Epithelial cell of proximal tubule (primary cell): ENCODE results near the gene DEGS1. TPM values are rescaled to one million over a fixed set of nuclear protein-coding genes. Genes with fewer than 3 reads are reported as not detected.
"Not testable (repeated sequence)": the region's sequence is repeated elsewhere in the genome, so short reads cannot be mapped to it uniquely, and the experiment has no call there.

Source experiments
- DNase-seq: peaks from one replicate; pipeline ENCODE4 v3.0.0-alpha.2; 2011; ENCODE audit warnings: low read depth
- H3K4me3 ChIP-seq: 2 replicates; pipeline ENCODE4 v1.5.1; 2011; ENCODE audit warnings: low read depth, mild to moderate bottlenecking, low read length
- CTCF ChIP-seq: conservative IDR thresholded peaks from 2 replicates; pipeline ENCODE4 v1.5.1; 2012; ENCODE audit warnings: low read depth, mild to moderate bottlenecking, low read length
- total RNA-seq: library from RNA; depleted of rRNA; stranded (reverse); fragments of >200 nt; gene quantifications from 2 replicates; pipeline ENCODE4 v1.2.3, GENCODE V29; 2015

Gene DEGS1
- total RNA-seq, 1 donor from 2014 or later = 90.5 TPM

- no peak overlapping the region for H3K4me3 ChIP-seq
- DNase-seq = no peak
- no peak for TF ChIP-seq CTCF
Measured at GRCh38 chr1:224201383-224201782, 18.3 kb downstream of the DEGS1 start.

- no peak overlapping the region for H3K4me3 ChIP-seq
- TF ChIP-seq CTCF = no peak
- DNase-seq = no peak
Measured at GRCh38 chr1:224201853-224202252, 18.8 kb downstream of the DEGS1 start.

GRCh38 chr1:224203243-224204016 is 20.4 kb downstream of the DEGS1 start:
- peak; percentile 91 for DNase-seq
- H3K4me3 ChIP-seq = peak overlapping the region; percentile 13
- no peak for TF ChIP-seq CTCF

GRCh38 chr1:224205438-224205840 is 22.4 kb downstream of the DEGS1 start:
- no peak for TF ChIP-seq CTCF
- DNase-seq = no peak
- no peak overlapping the region for H3K4me3 ChIP-seq

- H3K4me3 ChIP-seq, DNase-seq: not testable (repeated sequence)
Measured at GRCh38 chr1:224205931-224206538, 23.0 kb downstream of the DEGS1 start.

- DNase-seq = no peak
- no peak for TF ChIP-seq CTCF
- H3K4me3 ChIP-seq = no peak overlapping the region
Measured at GRCh38 chr1:224211206-224211962, 28.3 kb downstream of the DEGS1 start.

GRCh38 chr1:224212618-224213061 is 29.6 kb downstream of the DEGS1 start:
- TF ChIP-seq CTCF = no peak
- no peak for DNase-seq
- no peak overlapping the region for H3K4me3 ChIP-seq
